Measurements from ENCODE around the gene SORCS3. TPM values are rescaled to one million over a fixed set of nuclear protein-coding genes. Genes with fewer than 3 reads are reported as not detected.

Gene SORCS3
- total RNA-seq, 1 experiment from 2014 or later: 0.04 TPM

- no CpG with 5 or more reads among the region's 2 CpGs for WGBS (ENCODE audit: extremely low coverage, insufficient read length, low lambda C conversion rate)
- peaks cover 0 to 2% (median 0%) of the 10 kb centered on the region in 3 experiments; a peak in 3 of 7 replicates for H3K36me3 Mint-ChIP-seq (ENCODE audit: insufficient read depth in 1 of 3, low read depth in 3 of 3)
- H2BK20ac ChIP-seq (ENCODE audit: low read depth, low read length, poor library complexity, severe bottlenecking): no peak overlapping the region
Observed at GRCh38 chr10:104806801-104807200, 165.7 kb downstream of the SORCS3 start.

More at GRCh38 chr10:104806801-104807200, 165.7 kb downstream of the SORCS3 start:
- peaks cover 4 to 8% of the 10 kb centered on the region in 2 experiments for H3K4me1 Mint-ChIP-seq
- no peak overlapping the region for H3K4ac ChIP-seq (ENCODE audit: low read depth, low read length)
- no peak for TF ChIP-seq CTCF (conservative IDR thresholded peaks at IDR 0.05)
- H3K79me2 ChIP-seq (ENCODE audit: insufficient read depth, low read length): no peaks in the 10 kb centered on the region
- H3K27me3 Mint-ChIP-seq (ENCODE audit: low read depth): no peaks in the 10 kb centered on the region
- no peaks in the 10 kb centered on the region for H3K9me3 Mint-ChIP-seq
- no peak overlapping the region for H3K4me3 Mint-ChIP-seq
- no peak overlapping the region for H3K18ac ChIP-seq (ENCODE audit: insufficient read length, low read depth, low read length)
- H2BK12ac ChIP-seq (ENCODE audit: insufficient read length, low read depth, low read length): no peak overlapping the region
- no peak overlapping the region for H2AFZ ChIP-seq (ENCODE audit: low read length)
- no peak for DNase-seq
- no peak overlapping the region for H2AK5ac ChIP-seq (ENCODE audit: insufficient read length, low read length)
- H3K27ac ChIP-seq (ENCODE audit: insufficient read length, low read depth, low read length): no peak overlapping the region
- no peaks in the 10 kb centered on the region for H3K9me3 ChIP-seq (ENCODE audit: control insufficient read depth, low read depth, low read length)
- H3T11ph ChIP-seq (ENCODE audit: low read length): no peak overlapping the region
- H3K27me3 ChIP-seq (ENCODE audit: insufficient read depth, low read length): no peaks in the 10 kb centered on the region
- no peak overlapping the region for H2BK120ac ChIP-seq (ENCODE audit: low read depth, low read length, poor library complexity, severe bottlenecking)
- no peak overlapping the region for H4K5ac ChIP-seq (ENCODE audit: insufficient read length, low read depth, low read length)
- H3K27ac Mint-ChIP-seq: no peak overlapping the region
- no peaks in the 10 kb centered on the region for H3K23me2 ChIP-seq (ENCODE audit: insufficient read length, low read depth, low read length, poor library complexity, severe bottlenecking)
- no peak overlapping the region for H4K8ac ChIP-seq (replicated peaks; ENCODE audit: insufficient read length, low read depth, low read length)
- H3K23ac ChIP-seq (ENCODE audit: insufficient read length, low read depth, low read length): no peak overlapping the region
- peaks cover 2% of the 10 kb centered on the region; the same call in 1 of the 2 replicates for H3K4me1 ChIP-seq (ENCODE audit: insufficient read depth, low read length)
- H3K4me2 ChIP-seq (ENCODE audit: insufficient read depth, insufficient read length, low read length): no peak overlapping the region
- H2BK5ac ChIP-seq (ENCODE audit: insufficient read length, low read length): no peak overlapping the region
- no peak overlapping the region for H3K14ac ChIP-seq (ENCODE audit: insufficient read depth, low read length)
- no peak overlapping the region for H4K91ac ChIP-seq (ENCODE audit: insufficient read length, low read depth, low read length)
- H3K9ac ChIP-seq (ENCODE audit: extremely low read depth, insufficient read length, low read length): no peak overlapping the region
- H3K56ac ChIP-seq (ENCODE audit: insufficient read length, low read depth, low read length): no peak overlapping the region
- H3K79me1 ChIP-seq (ENCODE audit: insufficient read depth, low read depth, low read length, poor library complexity, severe bottlenecking): no peaks in the 10 kb centered on the region
- no peak overlapping the region for H2BK15ac ChIP-seq (ENCODE audit: low read depth, low read length)
- no peaks in the 10 kb centered on the region for H4K20me1 ChIP-seq (ENCODE audit: control insufficient read depth, insufficient read depth, insufficient read length)

Data from H9 (cell line).